GM19193 (cell line): ENCODE results near the gene ABCG4.

Experiments
- POLR2A ChIP-seq: IDR thresholded peaks from 4 replicates; pipeline ENCODE4 v1.6.1; 2011; ENCODE audit not compliant: insufficient read depth, insufficient read length; ENCODE audit errors: extremely low read depth

Gene ABCG4

DNA sequence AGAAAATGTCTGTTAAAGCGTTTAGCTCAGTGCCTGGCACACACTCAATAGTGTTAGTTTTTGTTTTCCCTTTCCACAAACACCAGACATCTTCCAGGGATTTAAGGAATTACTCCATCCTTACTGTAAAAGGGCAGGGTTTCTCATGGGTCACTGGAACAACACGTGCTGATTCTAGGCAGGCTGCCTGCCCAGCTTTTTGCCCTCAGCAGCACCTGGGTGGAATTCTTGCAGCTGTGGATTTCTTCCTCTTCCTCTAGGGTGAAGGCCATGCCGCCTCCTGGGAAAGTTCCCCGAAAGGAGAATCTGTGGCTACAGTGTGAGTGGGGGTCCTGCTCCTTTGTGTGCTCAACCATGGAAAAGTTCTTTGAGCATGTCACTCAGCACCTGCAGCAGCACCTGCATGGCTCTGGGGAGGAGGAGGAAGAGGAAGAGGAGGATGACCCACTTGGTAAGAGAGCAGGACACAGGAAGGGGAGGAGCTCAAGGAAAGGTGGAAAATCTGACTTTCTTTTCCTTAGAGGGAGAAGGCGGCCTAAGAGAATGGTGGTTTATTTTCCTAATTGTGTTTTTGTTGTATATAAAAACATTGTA is 22.1 kb upstream of the ABCG4 start:
- TF ChIP-seq POLR2A: no peak

DNA sequence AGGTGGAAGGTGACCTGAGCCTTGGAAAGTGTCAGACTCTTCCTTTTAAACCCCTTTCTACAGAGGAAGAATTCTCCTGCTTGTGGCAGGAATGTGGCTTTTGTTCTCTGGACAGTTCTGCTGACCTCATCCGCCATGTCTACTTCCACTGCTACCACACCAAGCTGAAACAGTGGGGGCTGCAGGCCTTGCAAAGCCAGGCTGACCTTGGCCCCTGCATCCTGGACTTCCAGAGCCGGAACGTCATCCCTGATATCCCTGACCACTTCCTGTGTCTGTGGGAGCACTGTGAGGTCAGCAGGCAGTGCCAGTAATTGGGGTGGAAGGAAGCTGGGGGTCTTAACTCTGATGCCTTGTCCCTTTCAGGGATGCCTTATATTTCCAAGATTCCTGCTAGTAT is 18.2 kb upstream of the ABCG4 start:
- TF ChIP-seq POLR2A: no peak

DNA sequence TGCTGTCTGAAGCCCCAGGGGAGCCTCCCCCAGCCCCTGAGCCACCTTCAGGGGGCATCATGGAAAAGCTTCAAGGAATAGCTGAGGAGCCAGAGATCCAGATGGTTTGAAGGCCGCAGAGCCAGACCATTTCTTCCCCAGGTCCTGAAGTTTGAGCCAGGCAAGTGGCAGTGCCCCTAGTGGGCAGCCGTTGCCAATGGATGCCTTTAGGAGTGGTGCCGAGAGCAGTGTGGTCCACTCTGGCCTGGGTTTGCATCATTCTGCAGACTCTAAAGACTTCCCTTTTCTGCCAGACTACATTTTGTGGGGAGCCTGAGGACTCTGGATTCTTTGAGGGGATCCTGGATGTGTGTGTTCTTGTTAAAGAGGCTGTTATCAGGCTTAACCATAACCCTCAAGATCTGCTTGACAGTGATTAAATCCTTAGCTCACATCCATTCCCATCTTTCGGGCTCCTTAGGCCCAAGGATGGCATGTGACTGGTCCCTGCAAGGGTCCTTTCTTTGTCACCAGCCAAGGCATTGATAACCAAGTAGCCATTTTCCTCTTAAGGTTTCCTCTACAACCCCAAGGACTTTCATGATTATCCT is 14.4 kb upstream of the ABCG4 start:
- no peak for TF ChIP-seq POLR2A

DNA sequence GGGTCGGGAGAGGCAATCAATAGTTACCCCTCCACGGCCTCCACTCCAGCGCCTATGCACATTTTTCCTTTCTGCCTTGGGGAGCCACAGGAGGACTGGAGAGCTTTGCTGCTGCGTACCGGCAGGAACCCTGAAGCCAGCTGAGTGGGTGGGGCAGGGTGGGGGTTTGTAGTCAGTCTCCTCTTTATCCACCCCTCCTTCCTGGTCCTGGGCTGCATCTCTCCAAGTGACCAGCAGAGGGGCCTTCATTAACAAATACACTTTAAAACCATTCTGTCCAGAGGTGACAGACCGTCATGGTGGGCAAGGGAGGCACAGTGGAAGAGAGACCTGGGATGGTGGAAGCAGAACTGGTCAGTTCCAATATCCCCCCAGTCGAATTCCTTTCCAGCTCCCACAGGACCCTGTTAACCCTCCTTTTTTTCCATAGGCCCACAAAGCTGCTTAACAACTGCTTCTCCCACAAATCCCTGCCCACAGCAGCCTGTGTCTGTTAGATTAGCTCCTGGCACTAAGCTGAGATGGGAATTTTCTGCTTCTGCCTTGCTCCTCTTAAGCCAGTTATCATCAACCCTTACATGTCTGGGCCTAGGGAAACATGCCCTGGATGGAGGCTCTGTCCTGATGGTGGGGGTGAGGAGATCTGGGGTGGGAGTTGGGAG is 3.9 kb upstream of the ABCG4 start:
- no peak for TF ChIP-seq POLR2A

DNA sequence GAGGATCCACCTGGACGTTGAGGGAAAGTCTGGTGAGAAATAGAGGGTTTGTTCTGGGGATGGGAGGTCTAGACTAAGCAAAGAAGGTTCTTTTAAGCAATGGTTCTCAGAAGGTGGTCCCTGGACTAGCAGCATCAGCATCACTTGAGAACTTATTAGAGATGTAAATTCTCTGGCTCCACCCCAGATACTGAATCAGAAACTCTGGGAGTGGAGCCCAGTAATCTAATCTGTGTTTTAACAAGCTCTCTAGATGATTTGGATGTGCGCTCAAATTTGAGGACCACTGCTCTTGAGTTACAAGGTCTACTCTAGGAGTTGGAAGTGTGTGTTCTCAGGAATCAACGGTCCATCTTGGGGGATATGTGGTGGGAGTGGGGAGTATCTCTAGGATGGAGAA is 3.3 kb upstream of the ABCG4 start:
- no peak for TF ChIP-seq POLR2A

DNA sequence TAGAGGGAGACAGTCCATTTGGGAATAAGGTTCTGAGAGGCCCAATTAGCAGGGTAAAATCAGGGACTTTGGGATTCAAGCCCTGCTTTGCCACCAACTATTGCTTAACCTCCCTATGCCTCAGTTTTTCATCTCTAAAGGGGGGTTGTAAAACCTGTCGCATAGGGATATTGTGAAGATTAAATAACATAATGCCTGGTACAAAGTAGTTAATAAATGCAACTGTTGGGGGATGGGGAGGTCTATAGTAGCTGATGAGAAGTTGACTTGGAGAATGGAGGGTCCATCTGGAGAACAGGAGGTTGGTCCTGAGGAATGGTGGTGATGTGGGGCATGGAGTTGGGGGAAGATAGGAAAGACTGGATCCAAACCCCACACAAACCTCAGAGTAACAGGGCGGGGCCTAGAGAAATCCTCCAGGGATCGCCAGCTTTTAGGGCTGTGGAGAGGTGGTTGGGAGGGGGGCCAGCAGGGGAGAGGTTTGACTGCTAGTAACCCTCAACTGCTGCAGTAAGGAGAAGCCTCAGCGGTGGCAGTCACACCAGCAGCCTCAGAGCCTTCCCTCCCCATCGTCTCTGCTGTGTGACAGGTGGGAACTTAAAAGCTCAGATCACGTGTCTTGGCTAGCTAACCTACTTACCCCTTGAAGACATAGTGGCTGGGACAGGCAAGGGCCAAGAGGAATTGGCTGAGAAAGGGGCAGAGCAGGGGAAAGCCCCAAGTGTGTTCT is 1.1 kb upstream of the ABCG4 start:
- TF ChIP-seq POLR2A: no peak

DNA sequence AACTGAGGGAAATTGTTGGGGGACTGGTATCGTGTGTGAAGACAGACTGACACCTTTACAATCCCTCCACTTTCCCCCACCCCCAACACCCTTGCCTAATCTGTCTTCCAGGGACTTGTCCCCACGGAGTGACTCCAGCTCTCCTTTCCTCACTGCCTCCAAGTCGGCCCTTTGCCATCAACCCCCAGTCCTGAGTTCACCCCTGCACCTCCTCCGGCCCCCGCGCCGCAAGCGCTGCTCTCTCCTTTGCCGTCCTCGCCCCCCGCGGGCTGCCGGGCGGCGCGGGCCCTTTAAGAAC is 183 bp upstream of the ABCG4 start:
- no peak for TF ChIP-seq POLR2A

DNA sequence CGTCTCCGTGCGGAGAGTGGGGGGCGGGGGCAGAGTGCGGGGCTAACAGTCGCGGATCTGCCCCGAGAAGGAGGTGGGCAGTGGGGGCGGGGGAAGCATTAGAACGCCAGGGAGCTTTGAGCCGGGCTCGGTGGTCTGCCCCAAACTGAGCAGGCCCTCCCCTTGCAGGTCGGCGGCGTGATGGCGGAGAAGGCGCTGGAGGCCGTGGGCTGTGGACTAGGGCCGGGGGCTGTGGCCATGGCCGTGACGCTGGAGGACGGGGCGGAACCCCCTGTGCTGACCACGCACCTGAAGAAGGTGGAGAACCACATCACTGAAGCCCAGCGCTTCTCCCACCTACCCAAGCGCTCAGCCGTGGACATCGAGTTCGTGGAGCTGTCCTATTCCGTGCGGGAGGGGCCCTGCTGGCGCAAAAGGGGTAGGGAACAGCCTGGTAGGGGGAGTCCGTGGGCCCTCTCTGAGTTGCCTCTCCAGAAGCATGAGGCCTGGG is 979 bp downstream of the ABCG4 start:
- TF ChIP-seq POLR2A: no peak

DNA sequence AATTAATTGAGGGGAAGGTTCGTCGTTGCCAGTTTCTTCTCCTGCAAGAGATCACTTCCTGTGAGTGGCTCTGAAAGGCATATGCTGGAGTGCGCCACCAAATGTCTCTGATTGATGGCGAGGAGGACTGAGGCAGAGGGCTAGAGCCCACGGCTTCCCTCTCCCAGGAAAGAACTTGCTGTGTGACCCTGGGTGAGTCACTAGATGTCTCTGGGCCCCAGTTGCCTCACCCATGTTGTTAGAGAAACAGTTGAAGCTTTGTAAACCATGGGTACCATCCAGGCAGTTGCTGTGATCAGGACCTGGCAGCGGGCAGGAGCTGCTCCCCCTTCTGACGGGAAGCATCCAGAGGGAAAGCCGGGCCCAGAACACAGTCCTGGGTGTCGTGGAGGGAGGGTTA is 3.2 kb downstream of the ABCG4 start:
- no peak for TF ChIP-seq POLR2A

DNA sequence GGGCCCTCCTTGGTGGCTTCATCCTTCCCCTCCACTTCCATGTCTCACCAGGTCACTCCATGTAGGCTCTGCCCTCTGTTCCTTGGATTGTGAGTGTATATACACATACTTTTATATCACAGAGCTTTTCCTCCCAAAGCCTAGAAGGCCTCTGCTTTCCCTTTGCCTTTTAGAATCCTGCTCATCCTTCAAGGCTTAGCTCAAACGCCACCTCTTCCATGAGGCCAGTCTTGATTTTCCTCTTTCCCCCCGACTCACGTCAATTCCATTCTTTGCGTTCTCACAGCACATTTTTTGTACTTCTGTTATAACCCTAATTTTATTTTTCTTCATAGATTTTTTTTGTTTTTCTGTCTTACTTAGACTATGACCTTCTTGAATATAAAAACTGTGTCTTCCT is 3.8 kb downstream of the ABCG4 start:
- TF ChIP-seq POLR2A: no peak

DNA sequence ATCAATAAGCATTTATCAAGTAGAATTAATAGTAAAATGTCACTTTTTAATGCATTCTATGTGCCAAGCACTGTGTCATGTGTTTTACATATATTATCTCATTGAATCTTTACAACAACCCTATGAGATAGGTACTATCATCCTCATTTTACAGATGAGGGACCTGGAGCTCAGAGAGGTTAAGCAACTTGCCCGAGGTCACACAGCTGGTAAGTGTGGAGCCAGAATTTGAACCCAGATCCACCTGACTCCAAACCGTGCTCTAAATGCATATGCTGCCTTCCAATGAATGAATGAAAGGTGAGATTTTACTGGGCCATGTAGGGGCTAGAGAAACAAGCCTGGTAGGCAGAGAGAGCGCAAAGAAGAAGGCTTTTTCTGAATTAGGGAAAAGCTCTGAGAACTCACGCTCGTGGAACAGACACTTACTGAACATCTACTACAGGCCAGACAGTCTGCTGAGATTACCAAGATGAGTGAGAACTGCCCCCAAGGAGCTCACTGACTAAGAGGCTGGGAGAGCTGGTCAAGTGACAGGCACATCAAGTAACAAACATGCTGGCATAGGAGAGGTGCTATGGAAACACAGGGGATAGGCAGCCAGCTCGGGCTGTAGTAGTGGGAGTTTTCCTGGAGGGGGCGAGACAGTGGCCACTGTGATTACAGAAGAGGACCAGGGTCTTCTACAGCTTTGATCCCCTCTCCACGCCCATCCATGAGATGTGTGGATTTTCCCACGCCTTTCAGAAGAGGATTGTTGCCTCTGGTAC is 4.4 kb downstream of the ABCG4 start:
- no peak for TF ChIP-seq POLR2A

DNA sequence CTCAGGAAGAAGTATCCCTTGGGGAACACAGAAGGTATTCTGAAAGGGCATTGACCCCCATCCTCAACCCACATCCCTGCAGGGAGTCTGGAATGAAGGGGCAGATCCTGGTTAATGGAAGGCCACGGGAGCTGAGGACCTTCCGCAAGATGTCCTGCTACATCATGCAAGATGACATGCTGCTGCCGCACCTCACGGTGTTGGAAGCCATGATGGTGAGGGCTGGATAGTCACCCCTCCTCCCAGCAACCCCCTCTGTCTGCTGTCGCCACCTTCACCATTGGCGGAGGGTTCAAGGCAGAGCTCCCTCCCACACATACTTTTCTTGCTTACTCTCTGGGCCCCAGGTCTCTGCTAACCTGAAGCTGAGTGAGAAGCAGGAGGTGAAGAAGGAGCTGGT is 5.3 kb downstream of the ABCG4 start:
- TF ChIP-seq POLR2A: no peak

DNA sequence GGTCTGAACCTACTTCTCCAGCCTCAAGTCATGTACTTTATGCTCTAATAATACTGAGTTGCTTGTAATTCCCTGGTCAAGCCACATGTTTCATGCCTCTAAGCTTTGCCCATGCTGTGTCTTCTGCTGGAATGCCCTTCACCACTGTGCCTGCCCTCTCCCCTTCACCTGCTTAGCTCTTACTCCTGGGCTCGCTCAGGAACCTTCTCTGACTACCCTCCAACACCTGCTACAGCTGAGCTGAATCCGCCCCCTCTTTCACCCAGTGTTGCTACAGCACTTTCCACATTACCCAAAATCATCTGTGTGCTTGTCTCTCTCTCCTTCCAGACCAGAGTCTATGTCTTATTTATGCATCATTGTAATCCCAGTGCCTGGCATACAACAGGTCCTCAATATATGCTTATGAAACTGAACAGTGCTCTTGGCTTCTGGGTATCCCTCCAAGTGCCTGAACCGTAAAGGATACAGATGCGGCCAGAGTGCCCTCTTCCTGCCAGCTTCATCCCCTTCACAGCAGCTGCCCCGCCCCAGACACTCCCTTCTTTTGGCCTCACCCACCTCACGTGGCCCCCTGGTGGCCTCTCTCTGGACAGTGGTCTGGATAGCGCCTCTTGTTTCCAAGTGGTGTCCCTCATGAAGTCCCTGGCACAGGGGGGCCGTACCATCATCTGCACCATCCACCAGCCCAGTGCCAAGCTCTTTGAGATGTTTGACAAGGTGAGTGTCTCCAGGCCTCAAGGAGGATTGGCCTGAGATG is 7.1 kb downstream of the ABCG4 start:
- no peak for TF ChIP-seq POLR2A

DNA sequence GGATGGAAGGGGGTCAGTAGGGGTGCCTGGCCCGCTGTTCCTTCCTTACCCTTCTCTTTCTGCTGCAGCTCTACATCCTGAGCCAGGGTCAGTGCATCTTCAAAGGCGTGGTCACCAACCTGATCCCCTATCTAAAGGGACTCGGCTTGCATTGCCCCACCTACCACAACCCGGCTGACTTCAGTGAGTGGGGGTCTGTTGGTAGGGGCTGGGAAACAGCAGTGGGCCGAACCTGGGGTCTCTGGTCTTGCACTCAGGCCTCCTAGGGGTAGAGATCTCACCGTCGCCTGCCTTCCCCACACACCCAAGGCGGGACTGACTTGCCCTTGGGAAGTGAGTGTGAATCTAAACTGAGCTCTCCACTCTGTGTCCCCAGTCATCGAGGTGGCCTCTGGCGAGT is 7.6 kb downstream of the ABCG4 start:
- TF ChIP-seq POLR2A: no peak
